Renal pelvis (tissue), 4 donors: ENCODE results near the gene BCL2. TPM values are rescaled to one million over a fixed set of nuclear protein-coding genes. Genes with fewer than 3 reads are reported as not detected.

Experiments
- DNase-seq: peaks from one replicate; pipeline ENCODE4 v3.0.0-alpha.2; 2013
- polyA plus RNA-seq, 3 donors: library from polyadenylated mRNA; unstranded; fragments of 120-200 nt; gene quantifications; one replicate each; pipeline ENCODE4 v1.2.1, GENCODE V29; 2013; ENCODE audit not compliant: insufficient read length in 3 of 3

BCL2 gene
- polyA plus RNA-seq, 3 donors, result 19.8 to 26.3 (median 24.1) TPM

GRCh38 chr18:63290821-63291200, 28.8 kb downstream of the BCL2 start:
- DNase-seq, result no peak

GRCh38 chr18:63290166-63290820, 29.3 kb downstream of the BCL2 start:
- no peak for DNase-seq

- no peak for DNase-seq
Measured at GRCh38 chr18:63288311-63288710, 31.3 kb downstream of the BCL2 start.

GRCh38 chr18:63287691-63288220, 31.8 kb downstream of the BCL2 start:
- no peak for DNase-seq

GRCh38 chr18:63286926-63287325, 32.6 kb downstream of the BCL2 start:
- no peak for DNase-seq

GRCh38 chr18:63284827-63285733, 34.5 kb downstream of the BCL2 start:
- no peak for DNase-seq

- DNase-seq, result no peak
Measured at GRCh38 chr18:63284173-63284799, 35.3 kb downstream of the BCL2 start.

GRCh38 chr18:63283305-63284094, 36.1 kb downstream of the BCL2 start:
- no peak for DNase-seq

GRCh38 chr18:63282793-63283192, 36.8 kb downstream of the BCL2 start:
- DNase-seq, result no peak

GRCh38 chr18:63273222-63273927, 46.2 kb downstream of the BCL2 start:
- peak; percentile 58 for DNase-seq

GRCh38 chr18:63272638-63273037, 46.9 kb downstream of the BCL2 start:
- DNase-seq, result no peak

GRCh38 chr18:63271881-63272299, 47.7 kb downstream of the BCL2 start:
- DNase-seq, result no peak

GRCh38 chr18:63271148-63271547, 48.4 kb downstream of the BCL2 start:
- no peak for DNase-seq

GRCh38 chr18:63267975-63268721, 51.4 kb downstream of the BCL2 start:
- DNase-seq, result peak; percentile 76

GRCh38 chr18:63266888-63267790, 52.4 kb downstream of the BCL2 start:
- no peak for DNase-seq

GRCh38 chr18:63265326-63265725, 54.2 kb downstream of the BCL2 start:
- no peak for DNase-seq

GRCh38 chr18:63264871-63265270, 54.7 kb downstream of the BCL2 start:
- no peak for DNase-seq

- DNase-seq, result no peak
Measured at GRCh38 chr18:63263444-63263843, 56.1 kb downstream of the BCL2 start.
